ENCODE data around the gene STARD4. TPM values are rescaled to one million over a fixed set of nuclear protein-coding genes. Genes with fewer than 3 reads are reported as not detected.
A peak's percentile ranks its signal among the peaks of the same experiment; 100 is the strongest.

The STARD4 gene
- polyA plus RNA-seq, 1 of the 3 experiments (the other 2 are of a cell fraction), result 10.0 TPM

- no peak for TF ChIP-seq TAF1 (IDR thresholded peaks at IDR 0.05; ENCODE audit: borderline replicate concordance, low read depth, low read length)
- TF ChIP-seq, protein P1, sequence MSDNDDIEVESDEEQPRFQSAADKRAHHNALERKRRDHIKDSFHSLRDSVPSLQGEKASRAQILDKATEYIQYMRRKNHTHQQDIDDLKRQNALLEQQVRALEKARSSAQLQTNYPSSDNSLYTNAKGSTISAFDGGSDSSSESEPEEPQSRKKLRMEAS (IDR thresholded peaks at IDR 0.05; ENCODE audit: low read depth), result no peak
- TF ChIP-seq CTCF (IDR thresholded peaks at IDR 0.05), result peak; percentile 76
- peak; percentile 90 for TF ChIP-seq RAD21 (IDR thresholded peaks at IDR 0.05; ENCODE audit: low read length)
- TF ChIP-seq SMC3 (IDR thresholded peaks at IDR 0.05; ENCODE audit: low read depth, low read length), result peak; percentile 89
- no peak for TF ChIP-seq FOXM1 (IDR thresholded peaks at IDR 0.05; ENCODE audit: low read depth)
- peak; percentile 63; the same call in 1 of the 2 replicates for TF ChIP-seq FOSL2 (IDR thresholded peaks at IDR 0.05; ENCODE audit: borderline replicate concordance, low read depth)
- no peak for TF ChIP-seq EZH2phosphoT487 (IDR thresholded peaks at IDR 0.05; ENCODE audit: borderline replicate concordance, low read depth)
- TF ChIP-seq NFIC (IDR thresholded peaks at IDR 0.05; ENCODE audit: borderline replicate concordance), result peak; percentile 5; the same call in 1 of the 2 replicates
- peak; percentile 21; the same call in 1 of the 2 replicates for TF ChIP-seq TCF12 (IDR thresholded peaks at IDR 0.05)
- 38% methylated on average over 8 of the region's 8 CpGs for WGBS (ENCODE audit: low lambda C conversion rate)
- ChIA-PET POLR2A (interaction anchor here (1.3 to 1.6 kb wide), 2 partner anchors 207 to 611 kb away, joined by 4 to 5 read pairs; no protein-coding TSS in a partner anchor), CTCF (interaction anchor here (0.5 to 1.8 kb wide), 46 partner anchors 8 to 728 kb away, joined by 3 to 24 read pairs (median 4); partner anchors contain the start of gene NREP)
- H2AFZ ChIP-seq (ENCODE audit: low read depth), result peak overlapping the region; percentile 45
- no peaks in the 10 kb centered on the region for H4K20me1 ChIP-seq (ENCODE audit: insufficient read depth)
- peak overlapping the region; percentile 60 to 66 for H3K27ac ChIP-seq (ENCODE audit: low read depth in 2 of 2, low read length in 1 of 2)
- H3K4me3 ChIP-seq (ENCODE audit: low read depth in 2 of 2, low read length in 1 of 2), result no peak overlapping the region; a peak in 1 of 4 replicates
- H3K27me3 ChIP-seq (ENCODE audit: insufficient read depth), result no peaks in the 10 kb centered on the region
- no peaks in the 10 kb centered on the region for H3K9me2 ChIP-seq
- no peaks in the 10 kb centered on the region for H3F3A ChIP-seq (replicated peaks; ENCODE audit: insufficient read depth)
- peak; percentile 58 for DNase-seq
- H3K36me3 ChIP-seq (replicated peaks in 1 of 2; ENCODE audit: control insufficient read depth in 1 of 2, insufficient read depth in 2 of 2, low read length in 1 of 2), result no peaks in the 10 kb centered on the region
- no peaks in the 10 kb centered on the region for H3K79me2 ChIP-seq (ENCODE audit: insufficient read depth)
- H3K9ac ChIP-seq, result peak overlapping the region; percentile 8; the same call in 1 of the 2 replicates
- peaks cover 11 to 14% of the 10 kb centered on the region in 2 experiments; a peak in 3 of 4 replicates for H3K4me1 ChIP-seq (ENCODE audit: control insufficient read depth in 1 of 2, insufficient read depth in 2 of 2, low read depth in 1 of 2, low read length in 1 of 2)
- H3K4me2 ChIP-seq, result peak overlapping the region; percentile 18; the same call in 1 of the 2 replicates
- H3K9me3 ChIP-seq, result no peaks in the 10 kb centered on the region
Measured at GRCh38 chr5:111550282-111551020, 38.1 kb upstream of the STARD4 start.

DNA sequence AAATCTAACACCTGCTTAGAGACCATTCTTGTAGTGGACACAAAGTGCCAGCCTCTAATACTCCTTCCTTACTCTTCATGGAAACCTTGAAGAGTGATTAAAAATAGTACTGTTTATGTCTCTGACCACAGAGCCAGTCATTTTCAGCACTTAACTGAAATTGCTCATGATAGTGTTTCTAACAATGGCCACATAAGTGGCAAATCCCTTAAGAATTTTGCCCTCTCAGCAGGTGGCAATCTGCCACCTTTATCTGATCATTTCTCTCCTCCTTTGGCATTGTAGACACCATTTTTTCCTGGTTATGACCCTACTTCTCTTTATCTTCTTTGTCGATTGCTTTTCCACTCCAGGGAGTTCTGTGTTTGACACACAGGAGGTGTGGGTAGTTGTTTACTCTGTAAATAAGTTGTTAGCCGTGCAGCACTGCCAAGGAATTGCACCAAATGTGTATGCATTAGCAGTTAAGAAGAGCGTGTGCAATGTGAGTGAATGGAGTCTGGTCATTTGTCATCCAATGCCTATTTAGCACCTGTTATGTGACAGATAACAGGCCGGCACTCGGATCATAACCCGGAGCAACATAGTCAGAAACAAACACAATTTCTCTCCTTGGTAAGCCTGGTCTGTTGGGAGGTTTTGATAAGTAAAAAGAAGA lies 36.8 kb upstream of the STARD4 start:
- Histone ChIP-seq H3K27me3 (ENCODE audit: insufficient read depth) (no peaks in the 10 kb centered on the region), H4K20me1 (ENCODE audit: insufficient read depth) (no peaks in the 10 kb centered on the region), H3K4me3 (ENCODE audit: low read depth in 2 of 2, low read length in 1 of 2) (no peak overlapping the region), H3F3A (replicated peaks; ENCODE audit: insufficient read depth) (no peaks in the 10 kb centered on the region), H3K9me3 (no peaks in the 10 kb centered on the region), H3K4me2 (no peak overlapping the region), H3K9me2 (no peaks in the 10 kb centered on the region), H2AFZ (ENCODE audit: low read depth) (no peak overlapping the region), H3K36me3 (replicated peaks in 1 of 2; ENCODE audit: control insufficient read depth in 1 of 2, insufficient read depth in 2 of 2, low read length in 1 of 2) (no peaks in the 10 kb centered on the region), H3K79me2 (ENCODE audit: insufficient read depth) (no peaks in the 10 kb centered on the region), H3K4me1 (ENCODE audit: control insufficient read depth in 1 of 2, insufficient read depth in 2 of 2, low read depth in 1 of 2, low read length in 1 of 2) (peaks cover 11 to 14% of the 10 kb centered on the region in 2 experiments; a peak in 3 of 4 replicates), H3K27ac (ENCODE audit: low read depth in 2 of 2, low read length in 1 of 2) (peak overlapping the region in 1 of 2 experiments; percentile 9; a peak in 1 of 4 replicates), H3K9ac (no peak overlapping the region)
- no peak for DNase-seq
- WGBS (ENCODE audit: low lambda C conversion rate), result 68% methylated on average over 6 of the region's 6 CpGs
- POLR2A ChIA-PET, result no interaction called here
- no peak for TF ChIP-seq RFX5 (IDR thresholded peaks at IDR 0.05; ENCODE audit: low read length)
- TF ChIP-seq RXRA (IDR thresholded peaks at IDR 0.05; ENCODE audit: borderline replicate concordance, low read depth), result no peak
- no peak for TF ChIP-seq CHD2 (IDR thresholded peaks at IDR 0.05; ENCODE audit: low read length, partially characterized antibody)
- no peak for TF ChIP-seq MXI1 (IDR thresholded peaks at IDR 0.05; ENCODE audit: low read depth, low read length)
- TF ChIP-seq, protein P2, sequence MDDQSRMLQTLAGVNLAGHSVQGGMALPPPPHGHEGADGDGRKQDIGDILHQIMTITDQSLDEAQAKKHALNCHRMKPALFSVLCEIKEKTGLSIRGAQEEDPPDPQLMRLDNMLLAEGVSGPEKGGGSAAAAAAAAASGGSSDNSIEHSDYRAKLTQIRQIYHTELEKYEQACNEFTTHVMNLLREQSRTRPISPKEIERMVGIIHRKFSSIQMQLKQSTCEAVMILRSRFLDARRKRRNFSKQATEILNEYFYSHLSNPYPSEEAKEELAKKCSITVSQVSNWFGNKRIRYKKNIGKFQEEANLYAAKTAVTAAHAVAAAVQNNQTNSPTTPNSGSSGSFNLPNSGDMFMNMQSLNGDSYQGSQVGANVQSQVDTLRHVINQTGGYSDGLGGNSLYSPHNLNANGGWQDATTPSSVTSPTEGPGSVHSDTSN (IDR thresholded peaks at IDR 0.05), result no peak
- TF ChIP-seq RCOR1 (IDR thresholded peaks at IDR 0.05; ENCODE audit: low read length), result no peak
- no peak for TF ChIP-seq ELF1 (IDR thresholded peaks at IDR 0.05)
- no peak for TF ChIP-seq JUND (IDR thresholded peaks at IDR 0.05)
- no peak for TF ChIP-seq TAF1 (IDR thresholded peaks at IDR 0.05; ENCODE audit: borderline replicate concordance, low read depth, low read length)
- TF ChIP-seq GATA2 (CRISPR knock-in tag; IDR thresholded peaks at IDR 0.05), result no peak
- TF ChIP-seq EZH2phosphoT487 (IDR thresholded peaks at IDR 0.05; ENCODE audit: borderline replicate concordance, low read depth), result no peak
- TF ChIP-seq TEAD4 (IDR thresholded peaks at IDR 0.05; ENCODE audit: borderline replicate concordance, insufficient read depth), result no peak
- no peak for TF ChIP-seq TCF12 (IDR thresholded peaks at IDR 0.05)
- TF ChIP-seq MEF2A (IDR thresholded peaks at IDR 0.05; ENCODE audit: borderline replicate concordance, low read depth), result no peak
- no peak for TF ChIP-seq NRF1 (IDR thresholded peaks at IDR 0.05; ENCODE audit: low read depth, low read length)
- no peak for TF ChIP-seq FOXM1 (IDR thresholded peaks at IDR 0.05; ENCODE audit: low read depth)
- CTCF ChIA-PET, result no interaction called here

All from SK-N-SH (cell line).